Activated CD4-positive, alpha-beta T cell treated with anti-CD3 and anti-CD28 coated beads for 24 hours (primary cell): ENCODE data around the gene SENP5.
"Not testable (repeated sequence)": the region's sequence is repeated elsewhere in the genome, so short reads cannot be mapped to it uniquely, and the experiment has no call there.

ENCODE experiments used
- DNase-seq, 2 donors: peaks; one replicate each; pipeline ENCODE4 v3.0.0-alpha.2; 2020; ENCODE audit warnings: low read depth in 2 of 2

SENP5 gene

GRCh38 chr3:196867507-196868296 lies at the start of gene SENP5:
Gene SENP5, plus strand, starts transcription at chr3:196867920. Its CDS starts 17,262 bp downstream, at chr3:196885182.
- DNase-seq, result peak; percentile 83 to 86

- no peak for DNase-seq
Measured at GRCh38 chr3:196821806-196822355, 45.8 kb upstream of the SENP5 start.

- DNase-seq, result not testable (repeated sequence)
Measured at GRCh38 chr3:196829651-196830050, 38.1 kb upstream of the SENP5 start.

GRCh38 chr3:196835086-196835485 lies 32.6 kb upstream of the SENP5 start:
- no peak for DNase-seq

GRCh38 chr3:196836626-196837025 lies 31.1 kb upstream of the SENP5 start:
- not testable (repeated sequence) for DNase-seq

GRCh38 chr3:196837819-196838420 lies 29.8 kb upstream of the SENP5 start:
- peak; percentile 59 to 64 for DNase-seq

- DNase-seq, result not testable (repeated sequence)
Measured at GRCh38 chr3:196839351-196839750, 28.4 kb upstream of the SENP5 start.

- DNase-seq, result no peak
Measured at GRCh38 chr3:196842567-196843434, 24.9 kb upstream of the SENP5 start.

GRCh38 chr3:196843435-196844110 lies 24.1 kb upstream of the SENP5 start:
- DNase-seq, result no peak

GRCh38 chr3:196844235-196845219 lies 23.2 kb upstream of the SENP5 start:
- not testable (repeated sequence) for DNase-seq

GRCh38 chr3:196848375-196848774 lies 19.3 kb upstream of the SENP5 start:
- DNase-seq, result not testable (repeated sequence)

- no peak for DNase-seq
Measured at GRCh38 chr3:196849180-196849741, 18.5 kb upstream of the SENP5 start.

GRCh38 chr3:196863000-196863399 lies 4.7 kb upstream of the SENP5 start:
- DNase-seq, result not testable (repeated sequence)

GRCh38 chr3:196867155-196867506 lies 589 bp upstream of the SENP5 start:
- no peak for DNase-seq

GRCh38 chr3:196868297-196868661 lies 559 bp downstream of the SENP5 start:
- peak in 1 of 2 donors; percentile 15 for DNase-seq

- no peak for DNase-seq
Measured at GRCh38 chr3:196872316-196872715, 4.6 kb downstream of the SENP5 start.

- not testable (repeated sequence) for DNase-seq
Measured at GRCh38 chr3:196874511-196875094, 6.9 kb downstream of the SENP5 start.

- DNase-seq, result no peak
Measured at GRCh38 chr3:196875258-196875657, 7.5 kb downstream of the SENP5 start.

- DNase-seq, result no peak
Measured at GRCh38 chr3:196883361-196883760, 15.6 kb downstream of the SENP5 start.

GRCh38 chr3:196886144-196886543 lies 18.4 kb downstream of the SENP5 start:
- DNase-seq, result no peak
